ENCODE results near the gene GPC1. TPM values are rescaled to one million over a fixed set of nuclear protein-coding genes. Genes with fewer than 3 reads are reported as not detected.

GPC1 gene
- total RNA-seq, 3 donors from 2014 or later = 12.4 to 29.2 (median 15.4) TPM

- TF ChIP-seq CTCF (IDR thresholded peaks at IDR 0.05) = no peak
- intact Hi-C loops (cut with DNase I, micrococcal nuclease) = no loop called here
- Histone ChIP-seq H3K9me3 (no peaks in the 10 kb centered on the region), H3K4me3 (no peak overlapping the region), H3K4me1 (ENCODE audit: low read depth) (no peaks in the 10 kb centered on the region), H3K36me3 (ENCODE audit: low read depth) (no peaks in the 10 kb centered on the region)
- ATAC-seq (no peak), DNase-seq (no peak)
These were observed 12.5 kb downstream of the GPC1 start for GRCh38 chr2:240447934-240448333.

GRCh38 chr2:240448387-240449274 is 13.2 kb downstream of the GPC1 start:
- no peak for DNase-seq
- Histone ChIP-seq H3K4me1 (ENCODE audit: low read depth) (peaks cover under 1% of the 10 kb centered on the region), H3K4me3 (no peak overlapping the region), H3K36me3 (ENCODE audit: low read depth) (no peaks in the 10 kb centered on the region), H3K9me3 (no peaks in the 10 kb centered on the region)
- intact Hi-C loops (cut with DNase I, micrococcal nuclease) = no loop called here
- peak; percentile 26 for ATAC-seq
- TF ChIP-seq CTCF (IDR thresholded peaks at IDR 0.05) = no peak

- DNase-seq (peak in 2 of 3 donors; percentile 16 to 27), ATAC-seq (no peak)
- TF ChIP-seq CTCF (IDR thresholded peaks at IDR 0.05) = no peak
- H3K9me3 ChIP-seq = no peaks in the 10 kb centered on the region
- no peak overlapping the region for H3K4me3 ChIP-seq
- intact Hi-C loops (cut with DNase I, micrococcal nuclease) = no loop called here
- H3K36me3 ChIP-seq (ENCODE audit: low read depth) = no peaks in the 10 kb centered on the region
- H3K4me1 ChIP-seq (ENCODE audit: low read depth) = peaks cover 3% of the 10 kb centered on the region
These were observed 14.5 kb downstream of the GPC1 start for GRCh38 chr2:240449764-240450531.

- no peak for ATAC-seq
- DNase-seq = peak in 2 of 3 donors; percentile 16 to 24
- H3K4me1 ChIP-seq (ENCODE audit: low read depth) = peaks cover 3% of the 10 kb centered on the region
- H3K36me3 ChIP-seq (ENCODE audit: low read depth) = no peaks in the 10 kb centered on the region
- no peak for TF ChIP-seq CTCF (IDR thresholded peaks at IDR 0.05)
- H3K9me3 ChIP-seq = no peaks in the 10 kb centered on the region
- intact Hi-C loops (cut with DNase I, micrococcal nuclease) = no loop called here
- no peak overlapping the region for H3K4me3 ChIP-seq
These were observed 15.2 kb downstream of the GPC1 start for GRCh38 chr2:240450532-240451107.

GRCh38 chr2:240451108-240451611 is 15.7 kb downstream of the GPC1 start:
- no peaks in the 10 kb centered on the region for H3K9me3 ChIP-seq
- no peak for ATAC-seq
- no peaks in the 10 kb centered on the region for H3K36me3 ChIP-seq (ENCODE audit: low read depth)
- DNase-seq = peak in 2 of 3 donors; percentile 20 to 38
- peaks cover 3% of the 10 kb centered on the region for H3K4me1 ChIP-seq (ENCODE audit: low read depth)
- H3K4me3 ChIP-seq = no peak overlapping the region
- no peak for TF ChIP-seq CTCF (IDR thresholded peaks at IDR 0.05)
- intact Hi-C loops (cut with DNase I, micrococcal nuclease) = no loop called here

Measured in mucosa of descending colon (tissue), 3 donors.